ENCODE results near the gene SNX30.

The SNX30 gene

GRCh38 chr9:112783551-112783954, 33.0 kb downstream of the SNX30 start:
- no peaks in the 10 kb centered on the region for H3K36me3 ChIP-seq (ENCODE audit: insufficient read depth, insufficient read length, low read length)
- TF ChIP-seq SUZ12 (IDR thresholded peaks at IDR 0.05; ENCODE audit: extremely low read depth, insufficient read depth, insufficient read length): no peak
- no peak for TF ChIP-seq ZNF274 (IDR thresholded peaks at IDR 0.05; ENCODE audit: low read depth, low read length)
- no peak for TF ChIP-seq YY1 (IDR thresholded peaks at IDR 0.05; ENCODE audit: insufficient read depth, insufficient read length)
- H3K4me1 ChIP-seq (ENCODE audit: insufficient read depth, insufficient read length): peaks cover 4% of the 10 kb centered on the region
- H3K9me3 ChIP-seq (ENCODE audit: insufficient read depth, low read length): no peaks in the 10 kb centered on the region
- no peak overlapping the region for H3K9ac ChIP-seq (ENCODE audit: insufficient read length, low read depth)
- H3K4me3 ChIP-seq (ENCODE audit: insufficient read length, low read depth): no peak overlapping the region
- no peak for DNase-seq (ENCODE audit: low read depth, low spot score)
- H3K27me3 ChIP-seq (ENCODE audit: insufficient read depth, insufficient read length): no peaks in the 10 kb centered on the region

- Histone ChIP-seq H3K36me3 (ENCODE audit: insufficient read depth, insufficient read length, low read length) (no peaks in the 10 kb centered on the region), H3K9me3 (ENCODE audit: insufficient read depth, low read length) (no peaks in the 10 kb centered on the region), H3K27me3 (ENCODE audit: insufficient read depth, insufficient read length) (no peaks in the 10 kb centered on the region), H3K9ac (ENCODE audit: insufficient read length, low read depth) (no peak overlapping the region), H3K4me3 (ENCODE audit: insufficient read length, low read depth) (no peak overlapping the region), H3K4me1 (ENCODE audit: insufficient read depth, insufficient read length) (peaks cover 4% of the 10 kb centered on the region)
- peak; percentile 23 for DNase-seq (ENCODE audit: low read depth, low spot score)
- TF ChIP-seq YY1 (IDR thresholded peaks at IDR 0.05; ENCODE audit: insufficient read depth, insufficient read length): no peak
- no peak for TF ChIP-seq ZNF274 (IDR thresholded peaks at IDR 0.05; ENCODE audit: low read depth, low read length)
- TF ChIP-seq SUZ12 (IDR thresholded peaks at IDR 0.05; ENCODE audit: extremely low read depth, insufficient read depth, insufficient read length): no peak
Measured at GRCh38 chr9:112784020-112784785, 33.6 kb downstream of the SNX30 start.

GRCh38 chr9:112785986-112786385, 35.4 kb downstream of the SNX30 start:
- H3K4me3 ChIP-seq (ENCODE audit: insufficient read length, low read depth): no peak overlapping the region
- no peak for TF ChIP-seq ZNF274 (IDR thresholded peaks at IDR 0.05; ENCODE audit: low read depth, low read length)
- TF ChIP-seq SUZ12 (IDR thresholded peaks at IDR 0.05; ENCODE audit: extremely low read depth, insufficient read depth, insufficient read length): no peak
- no peak for TF ChIP-seq YY1 (IDR thresholded peaks at IDR 0.05; ENCODE audit: insufficient read depth, insufficient read length)
- H3K27me3 ChIP-seq (ENCODE audit: insufficient read depth, insufficient read length): no peaks in the 10 kb centered on the region
- H3K36me3 ChIP-seq (ENCODE audit: insufficient read depth, insufficient read length, low read length): no peaks in the 10 kb centered on the region
- no peaks in the 10 kb centered on the region for H3K9me3 ChIP-seq (ENCODE audit: insufficient read depth, low read length)
- H3K4me1 ChIP-seq (ENCODE audit: insufficient read depth, insufficient read length): peaks cover 4% of the 10 kb centered on the region
- no peak for DNase-seq (ENCODE audit: low read depth, low spot score)
- no peak overlapping the region for H3K9ac ChIP-seq (ENCODE audit: insufficient read length, low read depth)

GRCh38 chr9:112786829-112787520, 36.4 kb downstream of the SNX30 start:
- DNase-seq (ENCODE audit: low read depth, low spot score): no peak
- TF ChIP-seq YY1 (IDR thresholded peaks at IDR 0.05; ENCODE audit: insufficient read depth, insufficient read length) (no peak), ZNF274 (IDR thresholded peaks at IDR 0.05; ENCODE audit: low read depth, low read length) (no peak), SUZ12 (IDR thresholded peaks at IDR 0.05; ENCODE audit: extremely low read depth, insufficient read depth, insufficient read length) (no peak)
- Histone ChIP-seq H3K36me3 (ENCODE audit: insufficient read depth, insufficient read length, low read length) (no peaks in the 10 kb centered on the region), H3K4me1 (ENCODE audit: insufficient read depth, insufficient read length) (peaks cover 4% of the 10 kb centered on the region), H3K27me3 (ENCODE audit: insufficient read depth, insufficient read length) (no peaks in the 10 kb centered on the region), H3K9ac (ENCODE audit: insufficient read length, low read depth) (no peak overlapping the region), H3K9me3 (ENCODE audit: insufficient read depth, low read length) (no peaks in the 10 kb centered on the region), H3K4me3 (ENCODE audit: insufficient read length, low read depth) (no peak overlapping the region)

GRCh38 chr9:112787978-112788377, 37.4 kb downstream of the SNX30 start:
- Histone ChIP-seq H3K36me3 (ENCODE audit: insufficient read depth, insufficient read length, low read length) (no peaks in the 10 kb centered on the region), H3K4me3 (ENCODE audit: insufficient read length, low read depth) (no peak overlapping the region), H3K9ac (ENCODE audit: insufficient read length, low read depth) (no peak overlapping the region), H3K9me3 (ENCODE audit: insufficient read depth, low read length) (no peaks in the 10 kb centered on the region), H3K27me3 (ENCODE audit: insufficient read depth, insufficient read length) (no peaks in the 10 kb centered on the region), H3K4me1 (ENCODE audit: insufficient read depth, insufficient read length) (peaks cover 4% of the 10 kb centered on the region)
- no peak for TF ChIP-seq YY1 (IDR thresholded peaks at IDR 0.05; ENCODE audit: insufficient read depth, insufficient read length)
- TF ChIP-seq ZNF274 (IDR thresholded peaks at IDR 0.05; ENCODE audit: low read depth, low read length): no peak
- TF ChIP-seq SUZ12 (IDR thresholded peaks at IDR 0.05; ENCODE audit: extremely low read depth, insufficient read depth, insufficient read length): no peak
- no peak for DNase-seq (ENCODE audit: low read depth, low spot score)

- TF ChIP-seq ZNF274 (IDR thresholded peaks at IDR 0.05; ENCODE audit: low read depth, low read length) (no peak), SUZ12 (IDR thresholded peaks at IDR 0.05; ENCODE audit: extremely low read depth, insufficient read depth, insufficient read length) (no peak), YY1 (IDR thresholded peaks at IDR 0.05; ENCODE audit: insufficient read depth, insufficient read length) (no peak)
- DNase-seq (ENCODE audit: low read depth, low spot score): no peak
- Histone ChIP-seq H3K9me3 (ENCODE audit: insufficient read depth, low read length) (no peaks in the 10 kb centered on the region), H3K4me3 (ENCODE audit: insufficient read length, low read depth) (no peak overlapping the region), H3K9ac (ENCODE audit: insufficient read length, low read depth) (no peak overlapping the region), H3K27me3 (ENCODE audit: insufficient read depth, insufficient read length) (no peaks in the 10 kb centered on the region), H3K36me3 (ENCODE audit: insufficient read depth, insufficient read length, low read length) (no peaks in the 10 kb centered on the region), H3K4me1 (ENCODE audit: insufficient read depth, insufficient read length) (peaks cover under 1% of the 10 kb centered on the region)
Measured at GRCh38 chr9:112789473-112789872, 38.9 kb downstream of the SNX30 start.
